GM19035 (cell line): ENCODE results near the gene STIP1.
A peak's percentile ranks its signal among the peaks of the same experiment; 100 is the strongest.

ENCODE experiments used
- ATAC-seq: cut with Tn5 transposase; IDR thresholded peaks from one replicate; pipeline ENCODE4 v1.9.1; 2021; ENCODE audit not compliant: unreplicated experiment

STIP1 gene

GRCh38 chr11:64220271-64220670 is 34.3 kb downstream of the STIP1 start:
- ATAC-seq = no peak

- no peak for ATAC-seq
These were observed 34.8 kb downstream of the STIP1 start for GRCh38 chr11:64220798-64221197.

- no peak for ATAC-seq
These were observed 36.7 kb downstream of the STIP1 start for GRCh38 chr11:64222651-64223000.

- ATAC-seq = no peak
These were observed 37.2 kb downstream of the STIP1 start for GRCh38 chr11:64223001-64223651.

GRCh38 chr11:64224151-64224890 is 38.4 kb downstream of the STIP1 start:
- ATAC-seq = no peak

GRCh38 chr11:64224891-64225607 is 39.1 kb downstream of the STIP1 start:
- no peak for ATAC-seq

GRCh38 chr11:64225608-64226506 is 39.9 kb downstream of the STIP1 start, which contains the start of the genes NUDT22 and TRPT1:
Gene NUDT22, plus strand, starts transcription at chr11:64226274. Its CDS starts 379 bp downstream, at chr11:64226653.
Gene TRPT1, minus strand, starts transcription at chr11:64226186. Its CDS starts 326 bp downstream, at chr11:64225860.
- peak; percentile 40 for ATAC-seq

GRCh38 chr11:64226507-64227051 is 40.6 kb downstream of the STIP1 start:
- ATAC-seq = peak; percentile 32

- no peak for ATAC-seq
These were observed 41.5 kb downstream of the STIP1 start for GRCh38 chr11:64227405-64227956.

- no peak for ATAC-seq
These were observed 43.2 kb downstream of the STIP1 start for GRCh38 chr11:64229090-64229743.

- ATAC-seq = no peak
These were observed 43.8 kb downstream of the STIP1 start for GRCh38 chr11:64229744-64230170.

GRCh38 chr11:64230171-64230984 is 44.4 kb downstream of the STIP1 start, which contains the start of gene DNAJC4:
Gene DNAJC4, plus strand, starts transcription at chr11:64230548. Its CDS starts 307 bp downstream, at chr11:64230855.
- peak; percentile 50 for ATAC-seq

GRCh38 chr11:64230985-64231365 is 45.0 kb downstream of the STIP1 start:
- ATAC-seq = no peak

GRCh38 chr11:64231546-64231945 is 45.6 kb downstream of the STIP1 start:
- ATAC-seq = no peak

- no peak for ATAC-seq
These were observed 46.4 kb downstream of the STIP1 start for GRCh38 chr11:64232182-64232966.

GRCh38 chr11:64232967-64233315 is 47.0 kb downstream of the STIP1 start:
- no peak for ATAC-seq

GRCh38 chr11:64233913-64234586 is 48.1 kb downstream of the STIP1 start, which contains the start of gene VEGFB:
Gene VEGFB, plus strand, starts transcription at chr11:64234584. Its CDS starts 250 bp downstream, at chr11:64234834.
- ATAC-seq = peak; percentile 33
